HG03565 (cell line): ENCODE results near the gene ADAMTS17.

Experiments used
- ATAC-seq: cut with Tn5 transposase; IDR thresholded peaks from one replicate; pipeline ENCODE4 v1.9.1; 2021; ENCODE audit warnings: mild to moderate bottlenecking, moderate library complexity; ENCODE audit not compliant: unreplicated experiment

Gene ADAMTS17

DNA sequence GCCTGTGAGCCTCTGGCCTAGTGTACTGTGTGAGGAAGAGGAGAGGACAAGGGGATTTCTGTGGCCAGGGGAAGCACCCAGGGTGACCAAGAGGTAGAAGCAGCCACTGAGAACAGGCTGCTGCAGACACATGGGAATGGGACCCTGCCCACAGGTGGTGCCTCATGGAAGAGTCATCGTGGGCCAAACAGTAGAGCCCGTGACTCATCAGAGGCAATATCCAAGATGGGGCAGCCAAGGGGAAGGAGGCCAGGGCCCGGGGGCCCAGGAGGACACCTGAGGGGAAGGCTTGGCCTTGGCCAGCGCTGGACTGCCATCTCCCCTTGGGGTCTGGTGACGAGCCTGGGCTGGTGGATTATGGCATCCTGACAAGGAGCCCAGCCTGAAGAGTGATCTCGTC is 333.5 kb downstream of the ADAMTS17 start:
- no peak for ATAC-seq

DNA sequence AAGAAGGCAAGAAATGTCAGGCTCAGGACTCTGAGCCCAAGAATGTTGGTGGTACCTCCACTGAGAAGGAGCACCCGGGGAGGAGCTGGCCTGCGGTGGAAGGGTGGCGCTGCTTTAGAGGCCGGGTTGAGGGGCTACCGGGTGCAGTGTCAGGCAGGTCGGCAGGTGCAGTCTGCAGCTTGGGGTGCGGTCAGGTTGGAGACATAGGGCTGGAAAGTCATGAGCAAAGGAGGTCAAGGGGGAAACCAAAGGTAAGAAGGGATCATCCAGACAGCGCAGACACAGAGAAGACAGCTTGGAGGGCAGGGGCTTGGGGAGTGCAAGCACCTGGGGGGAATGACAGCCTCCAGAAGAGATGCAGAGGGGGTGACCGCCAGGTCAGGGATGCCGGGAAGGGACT is 334.2 kb downstream of the ADAMTS17 start:
- ATAC-seq = no peak

DNA sequence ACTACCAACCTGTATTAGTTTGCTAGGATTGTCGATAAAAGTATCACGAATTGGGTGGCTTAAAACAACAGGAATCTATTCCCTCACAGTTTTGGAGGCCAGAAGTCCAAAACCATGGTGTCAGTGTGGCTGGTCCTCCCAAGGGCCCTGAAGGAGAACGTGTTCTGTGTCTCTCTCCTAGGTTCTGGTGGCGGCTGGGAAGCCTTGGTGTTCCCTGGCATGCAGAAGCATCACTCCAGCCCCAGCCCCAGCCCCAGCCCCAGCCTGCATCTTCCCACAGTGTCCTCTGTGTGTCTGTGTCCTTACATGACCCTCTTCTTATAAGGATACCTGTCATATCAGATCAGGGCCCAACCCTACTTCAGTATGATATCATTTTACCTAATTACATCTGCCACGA is 336.1 kb downstream of the ADAMTS17 start:
- no peak for ATAC-seq

DNA sequence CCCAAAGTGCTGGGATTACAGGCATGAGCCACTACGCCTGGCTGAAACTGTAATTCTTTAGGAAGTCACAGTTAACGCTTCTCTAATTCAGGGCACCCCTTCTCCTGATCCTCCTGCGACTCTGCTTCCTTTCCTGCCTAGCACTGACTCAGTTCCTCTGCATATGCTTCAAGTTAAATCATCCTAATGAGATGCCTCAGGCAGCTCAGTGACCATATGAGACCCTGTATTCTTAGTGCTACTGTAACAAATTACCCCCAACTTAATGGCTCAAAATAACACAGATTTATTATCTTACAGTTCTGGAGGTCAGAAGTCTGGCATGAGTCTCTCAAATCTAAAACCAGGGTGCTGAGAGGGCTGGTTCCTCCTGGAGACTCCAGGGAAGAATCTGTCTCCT is 336.8 kb downstream of the ADAMTS17 start:
- no peak for ATAC-seq

DNA sequence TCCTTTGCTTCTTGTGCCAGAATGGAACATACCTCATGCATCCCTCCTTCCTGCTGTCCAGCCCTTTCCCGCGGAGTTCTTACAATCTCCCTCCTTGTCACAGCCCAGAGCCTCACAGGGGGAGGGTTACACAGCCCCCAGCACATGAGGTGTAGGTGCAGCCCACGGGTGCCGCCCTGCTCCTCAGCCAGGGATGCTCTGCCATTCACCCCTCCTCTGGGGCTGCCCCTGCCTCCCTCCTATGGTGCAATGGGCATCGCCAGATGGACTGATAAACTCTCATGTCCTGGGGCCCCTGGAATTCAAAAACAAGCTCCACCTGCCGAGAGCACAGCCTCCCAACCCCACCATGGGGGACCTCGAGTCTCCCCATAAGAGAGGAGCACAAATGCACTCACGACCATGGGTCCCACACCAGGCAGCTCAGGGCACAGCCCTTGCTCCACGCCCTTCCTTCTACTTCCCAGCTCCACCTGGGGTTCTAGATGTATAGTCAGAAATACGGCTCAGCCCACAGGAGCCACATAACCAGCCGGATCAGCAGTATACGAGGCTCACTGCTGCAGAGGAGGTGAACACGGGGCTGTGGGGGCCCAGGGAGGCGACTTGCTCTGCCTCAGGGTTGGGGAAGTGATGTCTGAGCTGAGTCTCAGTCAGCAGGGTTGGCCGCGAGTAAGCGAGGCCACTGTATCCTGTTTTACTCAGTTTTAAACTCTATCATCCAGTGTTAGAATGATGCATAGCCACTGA is 338.8 kb downstream of the ADAMTS17 start:
- no peak for ATAC-seq

DNA sequence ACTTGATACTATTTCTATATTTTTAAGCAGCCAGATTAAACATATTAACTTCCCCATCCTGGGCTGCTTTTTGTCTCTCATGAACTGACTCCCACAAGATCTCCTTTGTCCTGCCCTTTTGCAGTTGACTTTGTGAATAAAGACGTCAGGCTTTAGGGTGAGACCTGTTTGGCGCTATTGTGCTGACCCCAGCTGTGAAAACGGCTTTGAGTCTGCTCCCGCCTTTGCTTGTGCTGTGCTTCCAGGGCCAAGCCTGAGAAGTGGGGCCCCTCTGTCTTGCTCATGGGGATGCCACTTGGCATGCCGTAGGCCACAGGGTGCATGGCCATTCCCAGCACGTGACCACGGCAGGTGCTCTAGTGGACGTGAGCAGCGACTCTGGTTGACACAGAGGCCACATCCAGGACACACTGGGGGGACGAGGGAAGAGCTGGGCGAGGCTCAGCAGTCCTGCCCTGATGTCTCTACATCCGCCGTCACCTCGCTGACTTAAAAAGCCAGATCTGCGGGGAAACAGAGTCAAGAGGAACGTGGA is 339.6 kb downstream of the ADAMTS17 start:
- no peak for ATAC-seq

DNA sequence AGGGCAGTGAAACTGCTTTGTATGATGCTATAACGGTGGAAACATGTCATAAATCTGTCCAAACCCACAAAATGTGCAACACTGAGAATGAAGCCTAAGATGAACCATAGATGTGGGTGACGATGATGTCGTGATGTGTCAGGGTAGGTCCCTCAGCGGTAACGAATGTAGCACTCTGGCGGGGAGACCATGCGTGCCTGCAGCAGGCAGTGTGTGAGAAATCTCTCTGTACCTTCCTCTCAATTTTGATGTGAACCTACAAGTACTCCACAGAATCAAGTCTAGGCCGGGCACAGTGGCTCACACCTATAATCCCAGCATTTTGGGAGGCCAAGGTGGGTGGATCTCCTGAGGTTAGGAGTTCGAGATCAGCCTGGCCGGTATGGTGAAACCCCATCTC is 340.4 kb downstream of the ADAMTS17 start:
- ATAC-seq = no peak

DNA sequence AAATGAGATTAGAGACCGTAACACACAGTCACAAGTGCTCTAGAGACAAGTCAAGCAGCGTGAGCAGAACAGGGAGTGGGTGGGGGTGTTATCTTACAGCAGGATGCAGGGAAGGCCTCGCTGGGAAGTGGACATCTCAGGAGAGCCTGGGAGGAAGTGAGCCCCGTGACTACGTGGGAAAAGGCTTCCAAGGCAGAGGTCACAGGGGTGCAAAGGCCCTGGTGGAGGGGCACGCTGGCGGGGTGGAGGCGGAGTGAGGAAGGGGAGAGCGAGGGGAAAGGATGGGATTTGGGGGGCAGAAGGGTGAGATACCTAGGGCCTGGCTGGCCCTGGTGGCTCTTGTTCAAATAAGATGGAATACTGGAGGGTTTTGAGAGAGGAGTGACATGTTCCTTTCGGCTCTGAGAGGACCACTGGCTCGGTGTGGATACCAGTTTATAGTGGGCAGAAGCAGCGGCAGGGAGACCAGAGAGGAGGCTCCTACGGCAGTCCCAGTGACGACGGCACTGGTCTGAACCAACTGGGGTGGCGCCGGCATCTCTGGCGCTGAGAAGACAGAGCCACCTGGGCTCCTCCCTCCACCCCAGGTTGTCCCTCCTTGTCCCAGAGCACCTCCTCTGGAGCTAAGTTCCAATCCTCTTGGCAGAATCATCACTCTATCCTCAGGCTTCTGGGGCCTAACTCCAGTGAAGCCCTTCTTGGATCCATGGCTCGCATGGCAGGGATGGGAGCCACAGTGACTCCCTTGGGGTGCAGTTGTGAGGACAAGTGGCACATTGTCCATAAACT is 342.3 kb downstream of the ADAMTS17 start:
- ATAC-seq = no peak

DNA sequence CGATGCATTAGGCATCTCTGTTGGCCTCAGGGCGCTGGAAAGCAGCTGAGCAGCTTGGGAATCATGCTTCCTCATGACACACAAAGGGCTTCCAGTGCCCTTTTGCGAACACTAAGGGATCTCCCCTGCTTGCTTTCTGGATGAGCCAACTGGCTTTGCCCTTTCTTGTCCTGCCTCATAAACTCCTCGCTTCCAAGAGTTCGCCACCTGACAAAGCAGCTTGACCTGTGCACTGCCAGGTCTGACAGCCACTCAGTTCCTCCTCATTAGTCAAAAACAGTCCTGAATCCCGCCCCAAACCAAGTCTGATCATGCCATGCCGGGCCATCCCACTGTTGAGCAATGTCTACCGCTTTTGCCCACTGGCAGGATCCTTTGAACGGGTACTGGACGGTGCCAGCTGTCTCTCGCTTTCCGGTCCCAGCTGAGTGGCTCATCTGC is 343.1 kb downstream of the ADAMTS17 start:
- ATAC-seq = no peak

DNA sequence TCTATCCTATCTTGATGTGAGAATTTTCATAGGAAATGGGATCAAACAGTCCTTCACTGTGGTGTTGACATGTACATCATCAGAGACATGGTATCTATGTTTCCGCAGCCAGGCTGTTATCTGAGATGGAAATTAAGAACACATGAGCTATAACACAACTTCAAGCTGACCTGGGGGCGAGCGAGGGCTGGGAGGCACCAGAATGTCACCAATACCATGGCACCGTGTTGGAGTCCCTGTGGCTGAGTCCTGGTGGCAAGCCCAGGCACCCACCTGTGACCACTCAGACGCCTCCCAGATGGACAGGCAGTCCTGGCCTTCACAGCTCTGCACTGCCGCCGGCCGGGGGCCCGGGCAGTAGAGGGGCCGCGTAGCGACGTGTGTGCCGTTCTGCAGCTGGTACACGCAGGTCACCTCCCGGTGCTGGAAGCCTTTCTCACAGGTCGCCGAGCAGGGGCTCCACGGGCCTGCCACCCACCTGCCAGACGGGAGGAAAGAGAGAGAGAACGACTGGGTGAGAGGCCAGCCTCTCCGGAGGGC is 344.6 kb downstream of the ADAMTS17 start:
- no peak for ATAC-seq

DNA sequence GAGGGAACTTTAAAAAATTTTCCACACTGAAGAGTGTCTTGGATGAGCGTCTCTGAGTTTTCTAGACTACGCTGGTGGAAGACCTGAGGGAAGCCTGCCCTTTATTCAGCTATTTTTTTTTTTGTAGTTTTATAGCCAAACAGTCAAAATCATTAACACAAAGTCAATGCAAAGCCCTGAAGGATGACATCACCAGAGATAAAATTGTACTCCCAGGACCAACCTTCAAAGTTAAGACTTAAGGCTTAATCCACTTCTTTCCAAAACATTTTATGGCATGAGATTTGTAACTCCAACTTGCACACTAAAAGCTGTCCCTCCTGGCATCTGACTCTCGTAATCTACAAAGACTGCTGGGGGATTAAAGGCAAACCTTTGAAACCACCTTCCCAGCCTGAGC is 345.1 kb downstream of the ADAMTS17 start:
- no peak for ATAC-seq

DNA sequence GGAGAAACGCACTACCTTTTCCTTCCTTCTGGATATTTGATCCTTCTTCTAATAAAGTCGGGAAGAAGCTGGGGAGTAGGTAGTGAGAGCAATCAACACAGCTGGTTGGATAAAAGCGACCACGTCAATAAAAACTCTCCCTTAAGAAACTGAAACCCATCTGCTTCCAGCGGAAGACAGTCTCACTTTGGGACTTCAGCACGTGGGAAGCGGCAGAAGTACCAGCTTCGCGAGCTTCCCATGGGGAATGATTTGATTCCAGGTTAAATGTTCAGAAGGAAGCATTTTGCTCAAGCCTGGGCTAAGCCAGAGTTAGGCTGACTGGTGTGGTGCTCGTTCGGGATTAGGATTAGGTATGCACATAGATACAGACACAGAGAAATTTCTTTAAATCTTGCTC is 346.2 kb downstream of the ADAMTS17 start:
- ATAC-seq = no peak

DNA sequence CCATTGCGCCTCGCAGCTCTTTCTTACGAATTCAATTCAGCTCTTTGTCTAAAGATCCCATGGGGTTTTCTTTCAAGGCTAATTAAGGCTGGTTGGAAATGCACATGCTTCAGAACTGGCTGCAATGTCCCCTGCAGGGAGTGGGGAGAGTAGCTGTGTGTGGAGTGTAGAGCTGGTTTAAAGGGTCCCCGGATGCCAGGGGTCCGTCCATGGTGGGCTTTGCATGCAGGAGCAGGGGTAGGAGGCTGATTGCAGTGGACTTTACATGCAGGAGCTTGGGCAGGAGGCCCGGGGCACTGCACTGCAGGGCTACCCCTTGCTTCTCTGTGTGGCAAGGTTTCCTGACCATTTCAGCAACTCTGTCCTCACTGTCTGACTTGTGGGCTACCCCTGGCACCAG is 346.9 kb downstream of the ADAMTS17 start:
- ATAC-seq = no peak

DNA sequence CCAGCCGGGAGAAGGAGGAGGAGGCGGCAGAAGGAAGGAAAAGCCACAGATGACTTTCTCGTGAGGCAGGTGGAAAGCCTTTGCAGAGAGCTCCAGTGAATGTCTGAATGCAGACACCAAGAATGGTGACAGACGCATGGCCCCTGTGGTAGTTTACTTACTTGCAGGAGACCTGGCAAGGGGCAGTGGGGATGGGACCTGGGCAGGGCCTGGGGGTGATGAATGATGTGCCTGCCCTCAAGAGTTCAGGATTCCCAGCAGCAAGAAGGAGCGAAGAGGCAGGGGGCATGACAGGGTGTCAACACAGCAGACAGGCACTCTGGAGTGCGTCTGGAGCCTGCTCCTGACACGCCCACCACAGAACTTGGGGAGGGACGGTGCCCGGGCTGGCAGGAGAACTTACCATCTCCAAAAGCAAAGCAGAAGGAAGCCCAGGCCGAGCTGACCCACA is 348.1 kb downstream of the ADAMTS17 start:
- ATAC-seq = no peak

DNA sequence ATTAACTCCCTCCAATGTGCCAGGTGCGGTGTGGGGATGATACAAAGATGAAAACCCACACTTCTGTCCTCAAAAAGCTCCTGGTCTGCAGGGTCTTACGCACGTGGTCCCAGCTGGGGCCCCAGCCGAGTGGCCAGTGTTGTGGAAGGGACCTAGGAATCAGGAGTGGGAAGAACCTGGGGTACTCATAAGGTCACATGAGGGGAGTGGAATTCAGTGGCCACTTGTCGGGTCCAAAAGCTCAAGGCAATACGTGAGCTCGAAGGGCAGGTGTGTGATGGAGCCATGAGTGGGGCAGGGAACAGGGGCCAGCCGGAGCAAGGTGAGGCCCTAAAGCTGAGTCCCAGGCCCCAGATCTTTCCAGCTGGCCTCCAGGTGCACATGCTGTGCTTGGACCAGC is 348.5 kb downstream of the ADAMTS17 start:
- no peak for ATAC-seq

DNA sequence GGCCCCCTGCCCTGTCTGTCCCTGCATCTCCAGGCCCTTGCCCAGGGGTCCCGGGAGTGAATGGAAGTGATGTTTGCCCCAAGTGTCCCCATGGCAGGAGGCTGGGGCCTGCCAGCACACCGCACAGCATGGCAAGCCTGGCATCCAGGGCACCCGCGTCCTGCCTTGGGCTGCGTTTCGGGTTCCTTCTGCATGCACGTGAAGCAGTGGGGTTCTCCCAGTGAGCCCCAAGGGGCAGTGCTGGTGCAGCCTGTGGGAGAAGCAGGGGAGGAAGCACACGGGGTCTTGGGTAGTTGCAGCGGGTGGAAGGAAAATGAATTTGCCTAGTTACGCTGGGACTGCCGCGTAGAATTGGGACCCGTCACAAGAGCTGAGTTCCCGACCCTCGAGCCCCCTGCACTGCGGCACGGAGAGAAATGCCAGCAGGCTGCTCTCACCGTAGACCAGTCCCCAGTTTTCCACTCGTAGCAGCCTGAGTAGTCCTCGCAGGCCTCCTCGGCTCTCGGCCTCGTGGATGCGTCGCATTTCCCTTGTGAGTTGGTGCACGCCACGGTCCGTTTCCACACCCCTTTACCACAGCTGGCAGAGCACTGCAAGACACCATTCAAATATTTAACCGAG is 349.1 kb downstream of the ADAMTS17 start:
- no peak for ATAC-seq

DNA sequence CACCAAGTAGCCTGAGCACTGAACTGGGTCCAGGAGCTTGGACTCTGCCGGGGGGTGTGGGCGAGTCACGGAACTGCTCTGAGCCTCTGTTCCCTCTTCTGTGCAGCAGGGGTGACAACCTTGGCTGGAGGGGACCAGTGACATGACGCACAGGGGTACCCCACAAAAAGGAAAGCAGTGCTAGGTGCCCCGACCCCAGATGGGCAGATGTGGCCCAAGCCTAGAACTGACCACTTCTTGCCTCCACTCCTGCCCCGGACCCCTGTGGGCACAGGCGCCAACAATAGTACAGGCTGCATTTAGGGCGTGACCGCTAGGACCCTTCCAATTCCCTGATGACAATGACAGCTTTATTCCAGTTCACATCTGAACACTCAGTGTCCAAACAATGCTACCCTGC is 352.7 kb downstream of the ADAMTS17 start:
- no peak for ATAC-seq

DNA sequence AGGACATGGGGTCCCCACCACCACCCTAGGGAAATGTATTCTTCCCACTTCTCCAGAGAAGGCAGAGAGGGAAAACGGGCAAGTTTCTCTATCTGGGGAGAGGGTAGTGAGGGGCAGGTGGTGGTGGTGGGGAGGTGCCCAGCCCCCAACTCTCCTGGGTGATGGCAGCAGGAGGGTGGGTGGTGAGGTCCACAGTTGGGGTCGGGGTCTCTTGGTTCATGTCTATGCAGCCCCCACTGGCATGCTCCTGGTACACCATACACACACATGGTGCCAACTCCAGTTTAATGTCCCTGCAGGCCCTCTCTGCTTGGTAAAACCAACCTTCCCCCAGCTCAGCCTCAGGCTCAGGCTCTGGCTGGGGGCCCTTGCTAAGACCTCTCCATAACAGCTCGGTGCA is 354.1 kb downstream of the ADAMTS17 start:
- ATAC-seq = no peak

DNA sequence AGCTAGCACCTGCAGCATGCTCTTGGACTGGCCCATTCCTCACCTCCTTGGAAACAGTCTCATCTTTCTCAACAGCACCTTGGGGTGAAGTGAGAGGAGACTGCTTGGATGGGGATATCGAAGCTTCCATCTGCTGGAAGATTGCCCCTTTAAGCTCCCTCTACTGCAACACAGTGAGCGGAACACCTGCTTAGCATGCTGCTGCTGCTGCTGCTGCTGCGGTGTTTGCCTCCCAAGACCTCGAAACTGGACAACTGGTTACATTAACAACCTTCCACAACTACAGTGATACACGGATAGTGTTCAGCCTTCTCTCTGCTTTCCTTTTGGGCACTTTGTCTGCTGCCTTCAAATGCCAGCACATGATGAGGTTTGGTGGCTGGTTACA is 354.7 kb downstream of the ADAMTS17 start:
- no peak for ATAC-seq

DNA sequence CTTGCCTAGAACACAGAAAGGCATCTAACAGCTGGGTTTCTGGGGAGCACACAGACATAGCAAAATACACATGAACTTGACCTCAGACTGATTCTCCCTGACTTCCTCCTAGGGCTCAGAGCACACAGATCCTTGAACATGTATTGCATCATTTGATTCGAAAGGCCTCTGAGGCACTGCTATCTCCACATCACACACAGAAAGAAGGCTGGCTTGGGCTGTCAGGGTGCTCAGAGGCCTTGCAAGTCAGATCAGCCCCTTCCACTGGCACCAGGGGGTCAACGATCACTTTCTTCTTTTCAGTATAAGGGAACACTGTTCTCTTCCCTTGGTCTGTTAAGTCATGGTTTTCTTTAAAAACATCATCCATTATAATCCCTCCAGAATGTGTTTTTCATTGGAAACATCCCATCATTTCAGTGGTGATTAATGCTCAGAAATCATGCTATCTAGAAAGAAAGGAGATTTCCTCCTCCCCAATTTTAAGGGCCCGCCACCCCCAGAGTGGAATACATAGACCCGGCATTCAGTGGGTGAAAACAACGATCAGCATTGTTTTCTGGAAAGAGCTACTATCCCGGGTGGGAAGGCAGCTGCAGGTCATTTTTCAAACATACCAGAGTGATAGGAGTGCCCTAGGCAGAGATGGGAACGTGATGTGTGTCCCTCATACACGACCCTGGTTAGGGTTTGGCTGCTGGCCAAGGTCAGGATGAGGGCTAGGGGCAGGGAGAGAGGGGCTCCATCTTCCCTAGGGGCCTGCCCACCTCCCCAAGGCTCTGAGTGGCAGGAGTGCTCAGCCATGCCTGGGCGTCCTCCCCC is 355.3 kb downstream of the ADAMTS17 start:
- no peak for ATAC-seq

DNA sequence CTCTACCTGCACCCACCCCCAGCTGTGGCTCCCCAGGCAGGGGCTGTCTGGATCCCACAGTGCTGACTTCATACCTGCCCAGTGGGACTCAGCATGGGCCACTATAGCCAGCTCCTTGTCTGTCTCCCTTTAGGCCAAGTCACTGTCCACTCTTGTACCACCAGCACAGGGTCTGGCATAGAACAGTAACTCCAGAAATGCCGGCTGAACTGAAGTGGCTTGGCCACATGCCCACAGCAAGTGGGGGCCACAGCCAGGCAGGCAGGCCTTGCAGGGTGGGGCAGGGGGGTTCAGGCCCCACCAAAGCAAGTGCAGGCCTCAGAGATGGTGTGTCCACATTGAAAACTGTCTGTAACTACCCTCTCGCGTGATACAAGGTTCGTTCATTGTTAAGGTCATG is 355.9 kb downstream of the ADAMTS17 start:
- ATAC-seq = no peak
